Occipital lobe (tissue), 2 donors: ENCODE results near the gene GAS7. TPM values are rescaled to one million over a fixed set of nuclear protein-coding genes. Genes with fewer than 3 reads are reported as not detected.
A peak's percentile ranks its signal among the peaks of the same experiment; 100 is the strongest.

Source experiments
- DNase-seq: peaks from one replicate; lab custom pipeline; 2025; lab: John Stamatoyannopoulos, UW
- total RNA-seq: library from RNA; depleted of rRNA; stranded (reverse); fragments of >200 nt; gene quantifications from one replicate; pipeline ENCODE4 v1.2.3, GENCODE V29; 2014

The GAS7 gene
- total RNA-seq, 1 donor from 2014 or later = 80.2 TPM

DNA sequence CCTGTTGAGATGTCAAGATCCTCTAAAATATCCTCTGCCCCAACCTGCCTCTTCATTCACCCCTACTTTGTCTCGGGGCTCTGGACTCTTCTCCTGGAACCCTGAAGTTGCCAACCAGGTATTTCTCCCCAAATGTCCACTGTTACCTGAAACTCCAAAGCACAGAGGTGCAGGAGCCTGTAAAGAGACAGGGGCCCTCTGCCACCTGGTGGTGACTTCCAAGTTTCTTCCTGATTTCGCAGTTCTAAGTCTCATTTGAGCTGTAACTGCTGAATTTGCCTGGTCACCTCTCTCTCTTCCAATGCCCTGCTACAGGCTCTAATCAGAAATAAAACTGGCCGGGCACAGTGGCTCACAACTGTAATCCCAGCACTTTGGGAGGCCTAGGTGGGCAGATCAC lies 216.2 kb downstream of the GAS7 start:
- no peak for DNase-seq

DNA sequence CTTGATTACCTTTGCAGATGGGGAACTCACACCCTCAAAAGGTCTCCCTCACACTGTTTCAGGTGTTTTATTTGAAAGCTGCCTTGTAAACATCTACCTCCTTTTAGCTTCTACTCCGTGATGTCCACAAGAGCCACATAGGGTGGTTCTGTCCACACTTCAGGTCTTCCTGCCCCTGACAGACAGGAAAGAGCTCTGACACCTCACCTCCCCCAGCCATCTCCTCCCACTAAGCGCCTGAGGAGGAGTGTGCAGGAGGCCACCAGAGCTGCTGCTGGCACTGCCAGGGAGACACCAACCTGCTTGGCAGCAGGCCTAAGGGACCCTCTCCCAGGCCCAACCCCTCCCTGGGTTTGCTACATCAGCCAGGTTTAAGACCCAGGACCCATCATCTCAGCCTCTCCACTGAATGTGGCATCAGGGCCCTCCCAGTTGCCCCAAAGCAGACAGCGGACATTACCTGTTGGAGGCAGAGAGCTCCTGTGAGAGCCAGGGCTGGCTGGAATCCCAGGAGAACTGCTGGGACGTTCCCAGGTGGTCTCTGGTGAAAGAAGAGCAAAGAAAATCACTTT lies 217.0 kb downstream of the GAS7 start:
- DNase-seq = no peak

DNA sequence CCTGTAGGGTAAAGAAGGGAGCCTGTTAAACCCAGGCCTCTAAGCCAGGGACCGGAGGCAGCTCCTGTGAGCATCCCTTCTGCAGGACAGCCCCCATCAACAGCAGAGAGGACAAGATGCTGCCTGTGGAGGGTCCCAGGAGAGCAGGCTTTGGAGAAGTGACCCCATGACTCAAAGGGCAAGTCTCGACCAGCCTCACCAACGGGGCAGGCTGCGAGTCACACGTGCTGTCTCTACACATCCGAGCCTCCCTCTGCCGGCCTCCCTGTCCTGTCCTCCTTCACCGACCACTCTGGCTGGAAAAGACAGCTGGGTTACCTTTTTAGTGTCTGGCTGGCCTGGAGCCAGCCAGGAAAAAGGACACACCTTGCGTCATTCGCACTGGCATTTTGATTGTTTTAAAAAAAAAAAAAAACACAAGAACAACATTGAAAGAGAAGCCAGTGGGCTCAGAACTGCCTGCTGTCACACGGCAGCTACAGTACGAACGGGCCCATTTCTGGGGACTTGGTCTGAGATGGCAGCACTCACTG lies 218.9 kb downstream of the GAS7 start:
- no peak for DNase-seq

DNA sequence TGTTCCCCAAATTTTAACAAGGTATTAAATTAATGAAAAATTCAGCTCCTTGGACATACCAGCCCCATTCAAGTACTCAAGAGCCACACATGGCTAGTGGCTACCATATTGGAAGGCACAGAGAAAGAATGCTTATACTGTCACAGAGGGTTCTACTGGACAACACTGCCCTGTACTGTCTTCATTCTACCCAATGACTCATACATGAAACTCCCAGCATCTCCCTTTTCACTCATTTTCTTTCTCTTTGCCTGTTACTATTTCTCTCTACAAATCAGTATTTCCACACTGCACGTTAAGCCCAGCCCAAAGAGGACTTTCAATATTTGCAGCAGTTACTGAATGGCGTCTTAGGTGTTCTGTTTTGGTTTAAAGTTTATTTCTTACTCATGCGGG lies 221.2 kb downstream of the GAS7 start:
- no peak for DNase-seq

DNA sequence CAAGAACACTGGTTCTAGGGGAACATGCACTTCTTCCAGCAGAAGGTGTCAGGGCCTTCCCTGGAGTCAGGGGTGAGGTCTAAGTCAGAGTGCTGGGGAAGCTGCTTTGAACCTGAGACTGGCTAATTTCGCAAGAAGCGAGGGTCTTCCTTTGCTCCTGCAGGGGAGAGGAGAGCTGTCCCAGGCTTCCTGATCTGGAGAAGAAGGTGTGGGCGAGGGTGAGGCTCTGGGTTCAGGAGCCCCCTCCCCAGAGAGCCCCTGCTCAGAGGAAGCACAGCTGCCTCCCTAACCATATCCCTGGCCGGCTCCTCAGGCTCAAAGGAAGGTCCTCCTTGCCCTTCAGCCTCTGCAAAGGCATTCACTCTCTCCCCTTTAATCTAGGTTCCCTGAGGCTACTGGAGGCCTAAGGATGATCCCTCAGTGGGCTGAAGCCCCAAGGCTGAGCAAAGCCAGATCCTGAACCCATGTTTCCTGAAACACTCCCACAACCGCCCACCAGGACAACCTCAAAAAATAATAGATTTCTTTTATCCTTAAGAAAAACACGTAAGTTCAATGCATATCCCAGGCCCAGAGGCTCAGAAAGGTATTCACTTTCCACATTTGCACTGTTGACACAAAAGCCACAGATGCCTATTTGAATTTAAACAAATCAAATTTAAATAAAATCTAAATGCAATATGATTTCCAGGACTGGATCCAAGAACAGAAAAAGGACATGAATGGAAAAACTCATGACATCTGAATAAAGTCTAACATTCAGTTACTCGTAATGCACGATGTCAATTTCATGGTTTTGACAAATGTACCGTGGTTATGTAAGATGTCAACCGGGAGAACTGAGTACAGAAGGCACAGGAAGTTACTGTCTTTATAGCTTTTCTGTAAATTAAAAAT lies 221.9 kb downstream of the GAS7 start:
- no peak for DNase-seq

DNA sequence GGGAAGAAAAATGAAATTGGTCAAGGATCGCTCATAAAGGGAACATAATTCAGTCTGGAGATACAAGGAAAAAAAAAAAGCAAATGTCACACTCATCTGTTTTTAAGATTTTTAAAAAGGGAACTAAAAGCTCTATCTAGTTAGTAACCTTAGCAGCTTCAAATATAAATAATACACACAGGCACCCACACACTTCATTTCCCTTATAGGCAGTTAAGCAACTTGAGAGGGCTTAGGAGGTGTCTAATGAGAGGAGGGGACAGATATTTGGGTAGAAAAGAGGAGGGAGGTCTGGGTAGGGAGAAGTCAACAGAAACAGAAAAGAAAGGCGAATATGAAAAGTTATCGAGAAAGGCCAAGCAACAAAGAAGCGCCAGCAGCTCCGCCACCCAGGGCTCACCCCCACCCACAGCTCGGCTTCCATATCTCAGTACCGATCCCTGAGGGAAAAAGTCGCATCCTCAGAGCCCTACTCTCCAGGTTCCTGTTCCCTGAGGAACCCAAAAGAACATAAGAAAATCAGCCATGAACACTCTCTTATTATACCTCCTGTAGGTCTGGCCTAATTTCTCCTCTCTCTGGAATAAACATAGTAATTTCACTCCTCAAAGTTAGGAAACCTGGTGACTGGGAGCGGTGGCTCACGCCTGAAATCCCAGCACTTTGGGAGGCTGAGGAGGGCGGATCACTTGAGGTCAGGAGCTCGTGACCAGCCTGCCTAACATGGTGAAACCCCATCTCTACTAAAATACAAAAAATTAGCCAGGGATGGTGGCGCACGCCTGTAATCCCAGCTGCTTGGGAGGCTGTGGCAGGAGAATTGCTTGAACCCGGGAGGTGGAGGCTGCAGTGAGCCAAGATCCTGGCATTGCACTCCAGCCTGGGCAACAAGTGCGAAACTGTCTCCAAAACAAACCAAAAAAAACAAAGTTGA lies 223.7 kb downstream of the GAS7 start:
- DNase-seq = no peak

DNA sequence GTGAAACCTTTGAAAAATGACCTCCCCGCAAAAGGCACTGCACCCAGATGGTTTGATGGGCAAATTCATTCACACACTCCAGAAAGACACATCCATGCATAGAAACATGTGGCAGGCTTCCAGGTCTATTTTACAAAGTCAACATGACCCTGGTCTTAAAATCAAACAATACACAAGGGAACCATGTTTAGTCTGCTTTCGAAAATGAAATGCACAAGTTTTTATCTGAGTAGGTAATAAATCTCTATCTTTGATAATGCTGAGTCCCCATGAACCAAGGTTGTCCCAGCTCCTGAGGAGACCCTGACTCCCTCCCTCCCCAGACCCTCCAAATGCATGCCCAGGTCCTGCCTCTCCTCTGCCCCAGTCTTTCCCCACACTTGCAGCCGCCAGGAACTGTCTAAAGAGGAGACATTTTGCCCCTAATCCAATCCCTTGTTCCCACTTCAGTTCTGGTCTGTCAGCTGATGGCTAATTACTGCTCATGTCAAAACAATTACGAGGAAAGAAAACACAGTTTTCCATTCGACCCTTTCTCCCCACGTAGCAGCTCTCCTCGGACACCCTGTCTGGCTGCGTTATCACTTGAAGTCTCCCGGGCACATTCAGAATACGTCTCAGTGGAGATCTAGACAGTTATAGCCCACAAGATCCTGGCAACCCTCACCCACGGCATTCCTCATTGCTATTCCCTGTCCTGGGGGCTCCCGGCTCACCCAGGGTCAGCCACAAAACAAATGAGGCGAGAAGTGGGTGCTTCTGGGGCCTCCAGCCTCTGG lies 224.5 kb downstream of the GAS7 start:
- DNase-seq = no peak

DNA sequence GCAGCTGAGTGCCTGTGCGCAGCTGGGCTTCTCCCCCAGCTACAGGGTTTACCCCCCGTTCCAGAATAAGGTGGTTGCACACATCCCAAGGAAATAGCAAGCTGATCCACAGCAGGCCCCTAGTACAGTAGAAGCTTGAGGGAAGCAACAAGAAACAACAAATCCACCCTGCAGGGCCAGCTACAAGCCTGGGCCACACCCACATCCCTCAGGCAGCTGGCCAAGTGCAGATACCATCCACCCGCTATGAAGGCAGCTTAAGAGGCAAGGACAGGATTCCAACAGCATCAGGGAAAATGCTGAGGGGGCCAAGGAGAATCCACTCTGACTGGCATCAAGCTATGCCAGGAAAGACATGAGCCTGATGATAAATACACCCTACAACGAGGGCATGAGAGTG lies 226.4 kb downstream of the GAS7 start:
- peak; percentile 22 for DNase-seq

DNA sequence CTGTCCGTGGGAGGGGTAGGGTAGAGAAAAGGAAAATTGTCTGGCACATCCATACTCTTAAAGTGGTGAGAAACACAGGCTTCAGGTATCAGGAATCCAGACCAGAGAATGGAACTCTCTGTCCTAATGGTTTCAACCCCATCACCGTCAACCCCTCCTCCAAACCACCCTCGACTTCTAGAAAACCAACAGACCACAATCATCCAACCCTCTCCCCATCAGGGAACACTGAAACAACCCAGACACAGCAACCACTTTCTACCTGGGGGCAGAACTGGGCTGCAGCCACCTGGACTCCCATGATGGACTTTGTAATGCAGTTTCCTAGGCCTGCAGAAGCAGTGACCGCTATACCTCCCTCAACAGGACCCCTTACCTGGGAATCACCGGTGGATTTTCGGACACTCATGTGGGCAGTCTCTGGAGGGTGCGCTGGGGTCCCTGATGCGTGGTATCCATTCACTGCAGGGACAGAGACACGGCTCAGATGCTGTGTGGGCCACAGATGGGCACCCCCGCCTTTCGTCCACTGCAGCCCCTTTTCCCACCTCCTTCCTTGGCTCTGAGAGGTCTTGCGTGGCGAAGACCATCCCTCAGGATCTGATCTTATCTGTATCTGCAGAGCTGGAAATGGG lies 229.0 kb downstream of the GAS7 start:
- no peak for DNase-seq

DNA sequence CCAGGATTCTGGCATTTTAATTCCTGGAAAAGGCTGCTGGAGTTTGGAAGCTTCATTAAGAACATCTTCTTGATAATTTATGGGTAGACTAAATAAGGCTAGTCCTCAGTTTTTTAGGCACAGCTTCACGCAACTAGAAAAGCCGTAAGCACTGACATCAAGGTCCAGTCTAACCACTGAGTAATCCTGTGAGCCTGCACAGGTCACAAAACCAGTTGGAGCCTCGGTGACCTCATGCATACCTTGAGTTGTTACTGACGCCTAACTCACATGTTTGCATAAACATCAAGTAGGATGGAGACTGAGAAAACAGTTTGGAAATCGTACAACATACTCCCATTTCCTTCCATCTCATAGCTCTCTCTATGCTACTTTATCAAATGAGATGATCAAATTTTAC lies 229.5 kb downstream of the GAS7 start:
- no peak for DNase-seq

DNA sequence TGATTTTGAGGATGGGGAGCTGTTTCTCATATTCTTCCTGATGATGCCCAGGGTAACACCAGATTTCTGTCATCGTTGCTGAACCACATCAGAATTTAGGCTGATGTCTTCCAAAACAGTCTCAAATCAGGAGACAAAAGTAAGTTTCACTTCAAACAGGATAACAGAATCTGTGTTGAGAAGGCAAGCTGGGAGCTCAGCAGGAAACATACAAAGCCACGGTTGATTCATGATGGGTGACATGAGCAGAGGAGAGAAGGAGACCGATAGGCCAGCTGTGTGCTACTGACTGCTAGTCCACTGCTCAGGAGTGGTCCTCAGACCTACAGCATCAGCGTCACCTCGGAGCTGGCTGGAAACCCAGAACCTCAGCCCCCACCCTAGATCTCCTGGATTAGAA lies 230.4 kb downstream of the GAS7 start:
- DNase-seq = no peak

DNA sequence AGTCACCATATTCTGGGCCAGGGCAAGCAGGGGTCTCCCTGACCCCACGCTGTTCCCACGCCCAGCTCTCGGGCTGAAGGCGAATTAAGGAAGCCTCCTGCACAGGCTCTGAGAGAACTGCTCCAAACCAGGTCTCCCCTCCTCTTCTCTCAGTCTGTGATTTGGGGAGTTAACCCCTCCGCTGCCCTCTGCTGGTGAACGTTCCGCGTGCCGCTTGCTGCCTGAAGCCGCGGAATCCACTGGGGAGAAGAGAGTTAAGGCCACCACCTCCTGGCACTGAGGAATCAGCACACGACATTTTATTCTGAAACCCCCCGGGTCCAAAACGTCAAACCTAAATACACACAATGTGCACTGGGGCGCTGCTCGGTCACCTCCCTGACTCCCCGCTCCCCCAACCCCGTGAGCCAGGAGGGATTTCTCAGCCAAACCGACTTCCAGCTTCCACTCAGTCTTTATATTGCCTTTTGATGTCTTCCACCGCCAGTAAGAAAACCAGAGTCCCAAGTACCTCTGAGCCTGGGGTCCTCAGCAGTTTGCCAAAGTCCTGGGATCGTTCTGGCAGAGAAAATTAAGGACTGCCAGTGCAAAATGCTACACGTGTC lies 238.9 kb downstream of the GAS7 start:
- DNase-seq = peak; percentile 60

DNA sequence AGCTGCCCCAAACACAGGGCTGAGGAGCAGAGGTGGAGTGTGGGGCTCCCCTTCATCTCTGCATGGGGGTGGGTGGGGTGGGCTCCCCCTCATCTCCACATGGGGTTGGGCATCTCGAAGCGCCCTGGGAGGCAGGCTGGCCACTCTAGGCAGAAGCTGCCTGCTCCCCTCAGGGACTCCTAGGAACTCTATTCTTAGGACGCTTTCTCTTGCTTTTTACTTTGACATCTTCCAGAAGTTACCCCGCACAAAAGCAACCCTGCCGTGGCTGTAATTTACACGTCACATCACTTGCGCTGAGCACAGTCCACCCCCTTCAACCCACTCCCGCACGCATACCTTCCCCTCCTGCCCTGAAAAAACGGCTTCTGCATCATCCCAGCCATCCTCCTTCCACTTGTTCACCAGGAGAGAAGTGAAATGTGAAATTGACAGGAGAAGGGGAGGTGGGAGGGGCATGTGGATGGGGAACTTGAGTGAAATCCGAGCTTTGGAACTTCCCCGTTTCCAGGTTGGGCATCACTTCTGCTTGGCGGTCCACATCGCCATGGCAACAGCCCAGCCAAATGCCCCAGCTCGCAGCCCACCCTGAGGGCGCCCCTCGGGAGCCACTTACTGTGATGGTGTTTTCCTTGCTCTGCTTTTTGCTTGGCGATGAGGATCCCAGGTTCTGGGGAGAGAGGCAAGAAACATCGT lies 239.7 kb downstream of the GAS7 start:
- no peak for DNase-seq

DNA sequence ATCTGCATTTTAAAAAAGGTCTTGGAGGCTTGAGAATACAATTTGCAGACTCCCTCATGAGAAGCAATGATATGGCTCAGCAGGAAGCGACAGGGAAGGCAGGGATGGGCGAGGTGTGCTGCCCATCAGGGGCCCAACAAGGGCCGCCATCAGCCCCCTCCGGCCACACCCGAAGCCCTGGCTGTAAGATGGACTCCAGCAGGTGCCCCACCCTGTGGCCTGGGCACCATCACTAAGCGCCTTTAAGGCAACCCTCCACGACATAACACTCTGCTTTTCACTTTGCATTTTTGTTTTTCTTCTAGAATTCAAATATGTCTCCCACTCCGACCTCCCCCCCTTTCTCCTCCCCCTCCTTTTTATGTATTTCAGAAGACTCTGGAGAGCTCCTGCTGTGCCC lies 241.2 kb downstream of the GAS7 start:
- DNase-seq = no peak

DNA sequence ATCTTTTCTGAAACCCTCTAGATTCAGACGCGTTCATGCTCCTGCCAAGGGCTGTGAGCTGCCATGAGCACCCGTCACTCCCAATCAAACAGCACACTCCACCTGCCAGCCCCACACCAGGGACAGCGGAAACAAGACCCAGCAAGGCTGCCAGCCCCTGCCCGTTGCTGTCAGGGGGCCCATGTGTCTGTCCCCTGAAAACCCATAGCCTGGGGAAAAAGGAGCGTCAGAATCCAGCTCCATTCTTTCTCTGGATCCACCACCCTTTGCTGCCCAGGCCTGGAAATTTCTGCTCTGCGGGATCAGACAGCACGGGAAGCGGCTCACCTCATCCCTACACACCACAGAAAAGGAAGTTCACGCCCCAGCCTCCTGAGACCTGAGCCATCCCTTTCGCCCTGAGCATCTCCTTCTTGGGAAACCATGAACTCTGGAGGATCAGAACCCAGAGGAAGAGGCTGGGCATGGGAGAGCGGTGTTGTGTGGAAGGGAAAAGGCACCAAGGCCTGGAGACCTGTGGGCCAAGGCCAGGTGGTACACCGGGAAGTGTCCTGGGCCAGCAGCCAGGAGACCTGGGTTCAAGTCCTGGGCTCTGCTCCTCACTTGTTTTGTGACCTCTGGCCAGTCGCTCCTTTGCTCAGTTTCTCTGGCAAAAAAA lies 241.8 kb downstream of the GAS7 start:
- no peak for DNase-seq

DNA sequence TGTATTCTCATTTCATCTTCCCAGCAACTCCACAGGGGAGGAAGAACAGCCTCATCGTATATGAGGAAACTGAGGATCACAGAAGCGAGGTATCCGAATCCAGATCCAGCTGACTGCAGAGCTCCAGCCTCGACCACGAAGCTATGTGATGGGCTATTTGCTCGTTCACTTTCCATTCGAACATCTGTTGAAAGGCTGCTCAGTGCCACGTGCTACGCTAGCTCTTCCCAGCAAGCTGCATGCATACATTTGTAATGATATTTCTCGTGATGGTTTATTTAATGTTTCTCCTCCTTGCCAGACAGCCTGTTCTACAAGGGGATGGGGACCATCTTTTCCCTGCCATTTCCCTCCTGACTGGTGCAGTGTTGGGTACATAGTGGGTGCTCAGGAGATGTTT lies 244.9 kb downstream of the GAS7 start:
- no peak for DNase-seq

DNA sequence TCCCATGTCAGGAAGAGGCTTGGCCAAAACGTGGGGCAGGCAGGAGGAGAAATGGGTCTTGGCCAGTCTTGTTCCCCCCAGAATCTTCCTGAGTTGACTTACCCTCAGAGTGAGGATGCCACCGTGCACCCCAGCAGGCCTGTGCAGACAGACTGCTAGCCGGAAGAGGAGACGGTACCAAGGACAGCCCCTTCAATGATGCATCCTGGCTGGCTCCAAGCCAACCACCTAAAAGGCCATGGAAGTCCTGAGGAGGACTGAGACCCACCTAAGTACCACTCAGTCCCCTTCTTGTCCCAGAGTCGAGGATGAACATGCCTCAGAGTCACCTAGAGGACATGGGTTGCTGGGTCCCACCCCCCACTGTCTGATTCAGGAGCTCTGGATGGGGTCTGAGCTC lies 246.6 kb downstream of the GAS7 start:
- no peak for DNase-seq

DNA sequence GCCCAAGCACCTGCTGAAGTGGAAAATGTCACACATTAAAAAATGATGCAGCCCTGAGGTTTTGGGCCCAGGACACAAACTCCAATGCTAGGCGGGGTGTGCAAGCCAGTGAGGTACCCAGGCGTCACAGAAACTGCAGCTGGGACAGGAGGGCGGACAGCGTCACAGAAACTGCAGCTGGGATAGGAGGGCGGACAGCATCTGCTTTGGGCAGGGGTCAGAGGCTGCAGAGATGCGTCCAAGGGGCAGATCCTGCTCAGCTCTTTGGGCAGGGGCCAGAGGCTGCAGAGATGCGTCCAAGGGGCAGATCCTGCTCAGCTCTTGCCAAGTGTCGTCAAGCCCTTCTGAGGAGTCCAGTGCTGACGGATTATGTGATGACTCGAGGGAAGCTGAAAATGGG lies 249.5 kb downstream of the GAS7 start:
- no peak for DNase-seq

DNA sequence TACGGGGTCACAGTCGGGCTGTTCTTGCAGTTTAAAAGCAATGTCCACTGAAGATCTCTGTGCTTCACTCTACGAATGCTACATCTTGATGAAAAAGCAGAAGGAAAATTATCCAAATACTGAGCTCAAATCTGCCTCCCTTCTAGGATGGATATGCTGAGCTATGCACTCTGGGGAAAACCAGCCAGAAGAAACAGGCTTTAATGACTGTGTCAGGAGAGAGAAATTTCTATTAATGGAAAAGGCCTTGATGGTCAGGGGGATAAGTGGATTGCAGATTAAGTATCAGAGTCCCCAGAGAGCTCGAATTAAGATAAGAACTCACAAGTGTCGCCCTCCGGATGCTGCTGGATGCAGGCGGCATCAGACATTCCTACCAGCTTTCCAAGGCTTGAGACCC lies 253.7 kb downstream of the GAS7 start:
- no peak for DNase-seq
